Ascending aorta (tissue), 2 donors: ENCODE measurements around the gene NUBPL. TPM values are rescaled to one million over a fixed set of nuclear protein-coding genes. Genes with fewer than 3 reads are reported as not detected.

Experiments
- DNase-seq, 2 donors: peaks; one replicate each; pipeline ENCODE4 v3.0.0-alpha.2; 2019; ENCODE audit warnings: low spot score in 2 of 2
- H3K27ac ChIP-seq, 2 donors: fragments of 200-600 bp; sonication (generic); one replicate each; pipeline ENCODE4 v1.5.1; 2016 to 2017; ENCODE audit warnings: mild to moderate bottlenecking in 1 of 2
- H3K27me3 ChIP-seq: fragments of 200-600 bp; sonication (generic); one replicate; pipeline ENCODE4 v1.5.1; 2017
- H3K36me3 ChIP-seq, 2 donors: fragments of 200-600 bp; sonication (generic); one replicate each; pipeline ENCODE4 v1.5.1; 2016
- H3K4me1 ChIP-seq, 2 donors: fragments of 200-600 bp; sonication (generic); one replicate each; pipeline ENCODE4 v1.5.1; 2016 to 2017; ENCODE audit warnings: mild to moderate bottlenecking in 1 of 2
- H3K4me3 ChIP-seq, 2 donors: fragments of 200-600 bp; sonication (generic); one replicate each; pipeline ENCODE4 v1.5.1; 2016 to 2017; ENCODE audit warnings: mild to moderate bottlenecking in 1 of 2
- H3K9me3 ChIP-seq, 2 donors: fragments of 200-600 bp; sonication (generic); one replicate each; pipeline ENCODE4 v1.5.1; 2016
- CTCF ChIP-seq, 3 experiments: fragments of 200-600 bp in 2 of 3; fragments of 450-650 bp in 1 of 3; sonication (generic) in 2 of 3; IDR thresholded peaks; one replicate each; pipeline ENCODE4 v1.5.1; 2016 to 2019; ENCODE audit warnings: antibody characterized with exemption in 3 of 3, mild to moderate bottlenecking in 1 of 3, moderate library complexity in 1 of 3
- intact Hi-C: fragments of 100-400 bp; cut with DNase I; formaldehyde crosslinking; loops from one replicate; pipeline ENCODE4 v1.15.1; 2023
- total RNA-seq: library from RNA; depleted of rRNA; stranded (reverse); fragments of >200 nt; gene quantifications from one replicate; pipeline ENCODE4 v1.1.0, GENCODE V29; 2016

NUBPL gene
- total RNA-seq, 1 donor from 2014 or later: 1.7 TPM

GRCh38 chr14:31578266-31578665, 17.1 kb downstream of the NUBPL start:
- H3K27ac ChIP-seq: peak overlapping the region; percentile 23 to 55
- H3K9me3 ChIP-seq: no peaks in the 10 kb centered on the region
- H3K36me3 ChIP-seq: no peaks in the 10 kb centered on the region
- peaks cover 0 to 7% of the 10 kb centered on the region in 2 donors for H3K4me1 ChIP-seq
- H3K4me3 ChIP-seq: peak overlapping the region in 1 of 2 donors; percentile 19
- no peak for DNase-seq
- no peak for TF ChIP-seq CTCF (IDR thresholded peaks at IDR 0.05)
- intact Hi-C loops: no loop called here
- no peaks in the 10 kb centered on the region for H3K27me3 ChIP-seq

GRCh38 chr14:31578792-31579501, 17.7 kb downstream of the NUBPL start:
- H3K4me3 ChIP-seq: no peak overlapping the region
- H3K9me3 ChIP-seq: no peaks in the 10 kb centered on the region
- intact Hi-C loops: no loop called here
- H3K27ac ChIP-seq: peak overlapping the region; percentile 23 to 45
- TF ChIP-seq CTCF (IDR thresholded peaks at IDR 0.05): no peak
- no peak for DNase-seq
- H3K27me3 ChIP-seq: no peaks in the 10 kb centered on the region
- H3K36me3 ChIP-seq: no peaks in the 10 kb centered on the region
- H3K4me1 ChIP-seq: peaks cover 0 to 7% of the 10 kb centered on the region in 2 donors

GRCh38 chr14:31580234-31580633, 19.0 kb downstream of the NUBPL start:
- peaks cover 0 to 7% of the 10 kb centered on the region in 2 donors for H3K4me1 ChIP-seq
- no peaks in the 10 kb centered on the region for H3K9me3 ChIP-seq
- no peak for TF ChIP-seq CTCF (IDR thresholded peaks at IDR 0.05)
- H3K36me3 ChIP-seq: no peaks in the 10 kb centered on the region
- DNase-seq: no peak
- no peaks in the 10 kb centered on the region for H3K27me3 ChIP-seq
- H3K4me3 ChIP-seq: no peak overlapping the region
- intact Hi-C loops: no loop called here
- H3K27ac ChIP-seq: no peak overlapping the region

GRCh38 chr14:31582286-31582691, 21.1 kb downstream of the NUBPL start:
- TF ChIP-seq CTCF (IDR thresholded peaks at IDR 0.05): no peak
- peak overlapping the region; percentile 6 to 46 for H3K27ac ChIP-seq
- H3K36me3 ChIP-seq: no peaks in the 10 kb centered on the region
- H3K9me3 ChIP-seq: no peaks in the 10 kb centered on the region
- intact Hi-C loops: no loop called here
- H3K27me3 ChIP-seq: no peaks in the 10 kb centered on the region
- peaks cover 0 to 7% of the 10 kb centered on the region in 2 donors for H3K4me1 ChIP-seq
- H3K4me3 ChIP-seq: no peak overlapping the region
- no peak for DNase-seq

GRCh38 chr14:31582836-31583452, 21.7 kb downstream of the NUBPL start:
- no peaks in the 10 kb centered on the region for H3K36me3 ChIP-seq
- H3K4me3 ChIP-seq: no peak overlapping the region
- H3K27me3 ChIP-seq: no peaks in the 10 kb centered on the region
- no peaks in the 10 kb centered on the region for H3K9me3 ChIP-seq
- H3K27ac ChIP-seq: peak overlapping the region; percentile 6 to 46
- no peak for DNase-seq
- peaks cover 0 to 5% of the 10 kb centered on the region in 2 donors for H3K4me1 ChIP-seq
- intact Hi-C loops: no loop called here
- no peak for TF ChIP-seq CTCF (IDR thresholded peaks at IDR 0.05)
